CD8-positive, alpha-beta memory T cell (primary cell): ENCODE measurements around the gene PSRC1. TPM values are rescaled to one million over a fixed set of nuclear protein-coding genes. Genes with fewer than 3 reads are reported as not detected.

Experiments used
- CTCF ChIA-PET: fragments of 350-600 bp; sonication (Branson Sonifier 250); formaldehyde crosslinking; loops from one replicate; lab custom pipeline; 2021; ENCODE audit warnings: antibody characterized with exemption; lab: Charles Lee
- POLR2A ChIA-PET: fragments of 350-600 bp; sonication (Branson Sonifier 250); formaldehyde crosslinking; loops from one replicate; lab custom pipeline; 2021; ENCODE audit warnings: antibody characterized with exemption; lab: Charles Lee
- DNase-seq, 5 donors: peaks; one replicate each; pipeline versions ENCODE4 v3.0.0 to v3.0.0-alpha.2; 2020 to 2022; ENCODE audit warnings: mixed read lengths in 1 of 5
- H3K27ac ChIP-seq: one replicate; pipeline ENCODE4 v1.7.0; 2013; ENCODE audit warnings: low read depth, mild to moderate bottlenecking, low read length, moderate library complexity
- H3K27me3 ChIP-seq: 2 replicates; pipeline ENCODE4 v1.7.0; 2013; ENCODE audit warnings: low read length, mild to moderate bottlenecking; ENCODE audit not compliant: insufficient read depth, poor library complexity, severe bottlenecking
- H3K36me3 ChIP-seq: 2 replicates; pipeline ENCODE4 v1.7.0; 2013; ENCODE audit warnings: mild to moderate bottlenecking, low read length, moderate library complexity; ENCODE audit not compliant: insufficient read depth
- H3K4me1 ChIP-seq: 2 replicates; pipeline ENCODE4 v1.7.0; 2013; ENCODE audit warnings: mild to moderate bottlenecking, low read length, moderate library complexity; ENCODE audit not compliant: insufficient read depth
- H3K4me3 ChIP-seq: 2 replicates; pipeline ENCODE4 v1.7.0; 2013; ENCODE audit warnings: mild to moderate bottlenecking, low read length
- H3K9me3 ChIP-seq: 2 replicates; pipeline ENCODE4 v1.7.0; 2013; ENCODE audit warnings: mild to moderate bottlenecking, low read length
- H3K27ac Mint-ChIP-seq, 8 donors: one replicate each; pipeline ENCODE4 v1.8.0; 2020 to 2021; ENCODE audit warnings: mixed read lengths in 8 of 8, mild to moderate bottlenecking in 6 of 8, inconsistent platforms in 3 of 8, moderate library complexity in 3 of 8
- H3K27me3 Mint-ChIP-seq, 2 donors: one replicate each; pipeline ENCODE4 v1.8.0; 2020 to 2021; ENCODE audit warnings: mixed read lengths in 2 of 2, mild to moderate bottlenecking in 1 of 2, moderate library complexity in 1 of 2
- H3K36me3 Mint-ChIP-seq, 3 donors: one replicate each; pipeline ENCODE4 v1.8.0; 2020 to 2021; ENCODE audit warnings: mixed read lengths in 3 of 3, inconsistent platforms in 1 of 3, mild to moderate bottlenecking in 1 of 3
- H3K4me1 Mint-ChIP-seq, 3 donors: one replicate each; pipeline ENCODE4 v1.8.0; 2020 to 2021; ENCODE audit warnings: mixed read lengths in 3 of 3, inconsistent platforms in 1 of 3, mild to moderate bottlenecking in 1 of 3
- H3K4me3 Mint-ChIP-seq, 7 donors: one replicate each; pipeline ENCODE4 v1.8.0; 2020 to 2021; ENCODE audit warnings: mixed read lengths in 7 of 7, mild to moderate bottlenecking in 6 of 7, moderate library complexity in 4 of 7, inconsistent platforms in 2 of 7
- H3K9me3 Mint-ChIP-seq, 5 donors: one replicate each; pipeline ENCODE4 v1.8.0; 2020 to 2022; ENCODE audit warnings: mixed read lengths in 5 of 5, mild to moderate bottlenecking in 3 of 5, moderate library complexity in 2 of 5, inconsistent platforms in 1 of 5
- polyA plus RNA-seq: library from polyadenylated mRNA; unstranded; fragments of 300-500 nt; fragmentation: Illumina TruSeq; gene quantifications from one replicate; pipeline ENCODE4 v1.2.3, GENCODE V29; 2021
- total RNA-seq, 2 experiments: library from RNA; stranded (reverse); gene quantifications; one replicate each; pipeline ENCODE4 v1.2.3, GENCODE V29; 2021

PSRC1 gene
- 1 to 10 TPM; 5.4 to 5.8 TPM for total RNA-seq
- 0.59 TPM for polyA plus RNA-seq

GRCh38 chr1:109282952-109283747 lies at the start of gene PSRC1:
TSS of gene PSRC1 (minus strand) at chr1:109283145.
- H3K4me1 Mint-ChIP-seq, result peaks cover 10 to 22% (median 11%) of the 10 kb centered on the region in 3 donors
- H3K4me3 Mint-ChIP-seq, result peak within 1 kb of the TSS; percentile 92 to 99 (median 98)
- peak; percentile 85 to 93 (median 90) for DNase-seq
- no peaks in the 10 kb centered on the region for H3K27me3 Mint-ChIP-seq
- peak within 1 kb of the TSS; percentile 68 to 95 (median 92) for H3K27ac Mint-ChIP-seq
- Histone ChIP-seq H3K4me1 (peaks cover 5% of the 10 kb centered on the region), H3K4me3 (peak within 1 kb of the TSS; percentile 65), H3K27me3 (no peaks in the 10 kb centered on the region), H3K27ac (peak within 1 kb of the TSS; percentile 78), H3K36me3 (no peaks in the 10 kb centered on the region), H3K9me3 (no peaks in the 10 kb centered on the region)
- peaks cover 0 to 4% (median 0%) of the 10 kb centered on the region in 3 donors for H3K36me3 Mint-ChIP-seq
- no peaks in the 10 kb centered on the region for H3K9me3 Mint-ChIP-seq
- ChIA-PET POLR2A (interaction anchor here (0.5 to 1.6 kb wide), 4 partner anchors 35 to 142 kb away, joined by 4 to 5 read pairs (median 4); partner anchors contain the start of gene SORT1), CTCF (interaction anchor here (0.9 to 2.3 kb wide), 9 partner anchors 24 to 250 kb away, joined by 3 to 12 read pairs (median 4); partner anchors contain the start of genes MYBPHL and SORT1)

- H3K27ac Mint-ChIP-seq, result no peak overlapping the region
- H3K9me3 Mint-ChIP-seq, result peaks cover 21 to 26% (median 22%) of the 10 kb centered on the region in 5 donors
- no peaks in the 10 kb centered on the region for H3K27me3 ChIP-seq
- CTCF ChIA-PET, result no interaction called here
- no peaks in the 10 kb centered on the region for H3K4me1 Mint-ChIP-seq
- peaks cover 4 to 5% of the 10 kb centered on the region in 2 donors for H3K27me3 Mint-ChIP-seq
- H3K4me1 ChIP-seq, result no peaks in the 10 kb centered on the region
- peaks cover 0 to 30% (median 1%) of the 10 kb centered on the region in 3 donors for H3K36me3 Mint-ChIP-seq
- no peak for DNase-seq
- H3K36me3 ChIP-seq, result no peaks in the 10 kb centered on the region
- no peaks in the 10 kb centered on the region for H3K9me3 ChIP-seq
- H3K4me3 ChIP-seq, result no peak overlapping the region
- H3K27ac ChIP-seq, result no peak overlapping the region
- H3K4me3 Mint-ChIP-seq, result no peak overlapping the region
- POLR2A ChIA-PET, result no interaction called here
Measured at GRCh38 chr1:109331113-109331512, 48.2 kb upstream of the PSRC1 start.

- no peaks in the 10 kb centered on the region for H3K9me3 ChIP-seq
- Mint-ChIP-seq H3K9me3 (peaks cover 19 to 24% (median 22%) of the 10 kb centered on the region in 5 donors), H3K27ac (no peak overlapping the region), H3K36me3 (peaks cover 0 to 26% (median 1%) of the 10 kb centered on the region in 3 donors), H3K27me3 (peaks cover 4 to 5% of the 10 kb centered on the region in 2 donors), H3K4me3 (no peak overlapping the region), H3K4me1 (no peaks in the 10 kb centered on the region)
- no peak overlapping the region for H3K4me3 ChIP-seq
- H3K27ac ChIP-seq, result no peak overlapping the region
- CTCF ChIA-PET, result no interaction called here
- POLR2A ChIA-PET, result no interaction called here
- no peaks in the 10 kb centered on the region for H3K36me3 ChIP-seq
- H3K27me3 ChIP-seq, result no peaks in the 10 kb centered on the region
- H3K4me1 ChIP-seq, result no peaks in the 10 kb centered on the region
- no peak for DNase-seq
Measured at GRCh38 chr1:109327285-109327684, 44.3 kb upstream of the PSRC1 start.

- DNase-seq, result no peak
- Mint-ChIP-seq H3K27ac (no peak overlapping the region), H3K27me3 (peaks cover 0 to 1% of the 10 kb centered on the region in 2 donors), H3K4me3 (no peak overlapping the region), H3K4me1 (no peaks in the 10 kb centered on the region), H3K36me3 (peaks cover 0 to 3% (median 0%) of the 10 kb centered on the region in 3 donors), H3K9me3 (no peaks in the 10 kb centered on the region)
- H3K27ac ChIP-seq, result no peak overlapping the region
- POLR2A ChIA-PET, result no interaction called here
- CTCF ChIA-PET, result no interaction called here
- no peak overlapping the region for H3K4me3 ChIP-seq
- no peaks in the 10 kb centered on the region for H3K9me3 ChIP-seq
- no peaks in the 10 kb centered on the region for H3K4me1 ChIP-seq
- no peaks in the 10 kb centered on the region for H3K27me3 ChIP-seq
- H3K36me3 ChIP-seq, result no peaks in the 10 kb centered on the region
Measured at GRCh38 chr1:109322974-109323373, 40.0 kb upstream of the PSRC1 start.

- Histone ChIP-seq H3K4me3 (no peak overlapping the region), H3K9me3 (no peaks in the 10 kb centered on the region), H3K27me3 (no peaks in the 10 kb centered on the region), H3K27ac (no peak overlapping the region), H3K36me3 (no peaks in the 10 kb centered on the region), H3K4me1 (no peaks in the 10 kb centered on the region)
- H3K36me3 Mint-ChIP-seq, result no peaks in the 10 kb centered on the region
- H3K4me3 Mint-ChIP-seq, result no peak overlapping the region
- no peak for DNase-seq
- no peaks in the 10 kb centered on the region for H3K4me1 Mint-ChIP-seq
- no peaks in the 10 kb centered on the region for H3K9me3 Mint-ChIP-seq
- no peak overlapping the region for H3K27ac Mint-ChIP-seq
- ChIA-PET CTCF (no interaction called here), POLR2A (no interaction called here)
- H3K27me3 Mint-ChIP-seq, result peaks cover 0 to 4% of the 10 kb centered on the region in 2 donors
Measured at GRCh38 chr1:109319114-109319513, 36.2 kb upstream of the PSRC1 start.

- H3K27me3 Mint-ChIP-seq, result peaks cover 0 to 4% of the 10 kb centered on the region in 2 donors
- H3K4me3 ChIP-seq, result no peak overlapping the region
- H3K27ac Mint-ChIP-seq, result no peak overlapping the region
- no peaks in the 10 kb centered on the region for H3K4me1 ChIP-seq
- DNase-seq, result no peak
- no peaks in the 10 kb centered on the region for H3K9me3 Mint-ChIP-seq
- no peaks in the 10 kb centered on the region for H3K36me3 ChIP-seq
- H3K27me3 ChIP-seq, result no peaks in the 10 kb centered on the region
- H3K4me3 Mint-ChIP-seq, result no peak overlapping the region
- CTCF ChIA-PET, result no interaction called here
- no peak overlapping the region for H3K27ac ChIP-seq
- no peaks in the 10 kb centered on the region for H3K9me3 ChIP-seq
- POLR2A ChIA-PET, result no interaction called here
- H3K36me3 Mint-ChIP-seq, result no peaks in the 10 kb centered on the region
- H3K4me1 Mint-ChIP-seq, result no peaks in the 10 kb centered on the region
Measured at GRCh38 chr1:109316506-109316905, 33.6 kb upstream of the PSRC1 start.

- H3K27ac Mint-ChIP-seq, result no peak overlapping the region
- CTCF ChIA-PET, result no interaction called here
- no peaks in the 10 kb centered on the region for H3K4me1 Mint-ChIP-seq
- no peak overlapping the region for H3K4me3 ChIP-seq
- H3K36me3 Mint-ChIP-seq, result no peaks in the 10 kb centered on the region
- H3K36me3 ChIP-seq, result no peaks in the 10 kb centered on the region
- H3K27me3 ChIP-seq, result no peaks in the 10 kb centered on the region
- no peak overlapping the region for H3K4me3 Mint-ChIP-seq
- no peaks in the 10 kb centered on the region for H3K9me3 Mint-ChIP-seq
- H3K27ac ChIP-seq, result no peak overlapping the region
- H3K9me3 ChIP-seq, result no peaks in the 10 kb centered on the region
- H3K27me3 Mint-ChIP-seq, result peaks cover under 1 to 4% of the 10 kb centered on the region in 2 donors
- DNase-seq, result no peak
- H3K4me1 ChIP-seq, result no peaks in the 10 kb centered on the region
- POLR2A ChIA-PET, result no interaction called here
Measured at GRCh38 chr1:109315288-109315687, 32.3 kb upstream of the PSRC1 start.

- no peak overlapping the region for H3K4me3 Mint-ChIP-seq
Measured at GRCh38 chr1:109314795-109315194, 31.9 kb upstream of the PSRC1 start.

More at GRCh38 chr1:109314795-109315194, 31.9 kb upstream of the PSRC1 start:
- DNase-seq, result no peak
- no peaks in the 10 kb centered on the region for H3K4me1 ChIP-seq
- peaks cover 5 to 6% of the 10 kb centered on the region in 2 donors for H3K27me3 Mint-ChIP-seq
- H3K4me3 ChIP-seq, result no peak overlapping the region
- H3K9me3 ChIP-seq, result no peaks in the 10 kb centered on the region
- no peaks in the 10 kb centered on the region for H3K9me3 Mint-ChIP-seq
- POLR2A ChIA-PET, result no interaction called here
- no peaks in the 10 kb centered on the region for H3K4me1 Mint-ChIP-seq
- H3K27ac ChIP-seq, result no peak overlapping the region
- no peaks in the 10 kb centered on the region for H3K36me3 ChIP-seq
- no peak overlapping the region for H3K27ac Mint-ChIP-seq
- H3K27me3 ChIP-seq, result no peaks in the 10 kb centered on the region
- H3K36me3 Mint-ChIP-seq, result no peaks in the 10 kb centered on the region
- CTCF ChIA-PET, result no interaction called here
